GM19193 (cell line): Measurements from ENCODE around the gene ADAMTSL2.

Source experiments
- POLR2A ChIP-seq: IDR thresholded peaks from 4 replicates; pipeline ENCODE4 v1.6.1; 2011; ENCODE audit not compliant: insufficient read depth, insufficient read length; ENCODE audit errors: extremely low read depth

Gene ADAMTSL2

GRCh38 chr9:133495327-133496293 lies 38.9 kb upstream of the ADAMTSL2 start:
- no peak for TF ChIP-seq POLR2A

DNA sequence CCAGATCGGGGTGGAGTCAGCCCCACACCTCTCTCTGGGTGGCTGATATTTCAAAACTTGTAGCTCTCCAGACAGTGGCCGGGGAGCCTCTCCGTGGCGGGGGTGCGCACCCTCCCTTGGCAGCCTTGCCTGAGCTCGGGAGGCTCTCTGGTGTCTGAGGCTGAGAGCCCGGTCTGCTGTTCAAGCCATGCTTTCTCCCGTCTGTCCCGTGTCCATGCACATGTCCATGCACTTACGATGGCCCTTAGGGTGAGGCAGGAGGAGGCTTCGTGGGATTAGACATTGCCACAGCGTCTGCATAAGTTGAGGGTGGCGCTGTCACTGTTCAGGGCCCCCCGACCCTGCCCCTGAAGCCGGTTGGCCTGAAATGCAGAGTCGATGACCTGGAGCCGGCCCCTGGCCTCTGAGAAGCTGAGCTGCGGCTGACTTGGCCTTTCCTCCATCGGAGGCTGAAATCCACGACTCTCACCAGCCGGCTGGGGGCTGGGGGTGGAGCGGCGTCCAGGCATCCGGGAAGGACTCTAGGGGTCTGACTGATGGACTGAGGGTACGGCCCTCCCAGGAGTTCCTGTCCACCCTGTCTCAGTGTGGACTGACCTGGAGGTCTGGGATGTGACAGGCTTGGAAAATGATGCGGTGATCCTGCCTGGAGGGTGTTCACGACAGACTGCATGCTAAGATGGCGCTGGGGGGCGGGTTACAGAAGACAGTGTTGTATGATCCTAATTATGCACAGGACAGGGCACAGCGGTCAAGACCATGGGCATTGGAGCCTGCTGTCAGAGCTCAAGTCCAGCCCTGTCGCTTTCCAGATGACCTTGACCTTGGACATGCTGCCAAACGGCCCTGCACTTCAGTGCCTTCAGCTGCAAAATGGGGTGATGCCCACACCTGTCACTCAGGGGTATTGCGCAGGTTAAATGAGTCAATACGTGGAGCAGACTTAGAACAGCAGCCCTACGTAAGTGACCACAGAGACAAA lies 37.4 kb upstream of the ADAMTSL2 start:
- TF ChIP-seq POLR2A: no peak

- no peak for TF ChIP-seq POLR2A
Measured at GRCh38 chr9:133499132-133499891, 35.2 kb upstream of the ADAMTSL2 start.

GRCh38 chr9:133499892-133500270 lies 34.6 kb upstream of the ADAMTSL2 start:
- no peak for TF ChIP-seq POLR2A

GRCh38 chr9:133502112-133502511 lies 32.4 kb upstream of the ADAMTSL2 start:
- TF ChIP-seq POLR2A: no peak

DNA sequence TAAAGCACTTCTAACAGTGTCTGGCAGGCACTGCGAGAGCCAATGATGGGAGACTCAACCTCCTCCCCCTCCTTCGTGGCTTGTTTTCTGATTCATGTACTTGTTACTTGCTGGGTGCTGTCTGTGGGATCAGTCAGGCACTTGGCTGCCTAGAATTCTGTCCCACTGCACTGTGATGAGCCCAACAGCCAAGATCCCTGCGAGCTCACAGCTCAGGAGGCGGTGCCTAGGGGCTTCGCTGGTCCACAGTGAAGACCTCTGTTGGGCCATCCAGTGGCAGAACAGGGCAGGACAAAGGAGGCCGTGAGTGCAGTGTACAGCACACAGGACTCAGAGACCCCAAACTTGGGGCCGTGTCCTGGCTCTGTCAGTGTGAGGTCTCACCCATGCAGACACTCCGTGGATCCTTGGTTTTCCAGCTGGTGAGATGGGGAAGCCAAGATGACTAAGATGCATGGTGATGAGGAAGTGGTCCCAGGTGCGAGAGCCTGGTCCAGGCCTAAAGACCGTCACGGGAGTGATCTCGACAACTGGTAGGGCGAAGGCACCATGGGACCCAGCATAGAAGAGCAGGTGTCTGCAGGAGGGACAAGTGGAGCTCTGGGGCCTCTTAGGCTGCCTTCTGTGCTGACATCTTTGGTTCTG lies 29.2 kb upstream of the ADAMTSL2 start:
- no peak for TF ChIP-seq POLR2A

DNA sequence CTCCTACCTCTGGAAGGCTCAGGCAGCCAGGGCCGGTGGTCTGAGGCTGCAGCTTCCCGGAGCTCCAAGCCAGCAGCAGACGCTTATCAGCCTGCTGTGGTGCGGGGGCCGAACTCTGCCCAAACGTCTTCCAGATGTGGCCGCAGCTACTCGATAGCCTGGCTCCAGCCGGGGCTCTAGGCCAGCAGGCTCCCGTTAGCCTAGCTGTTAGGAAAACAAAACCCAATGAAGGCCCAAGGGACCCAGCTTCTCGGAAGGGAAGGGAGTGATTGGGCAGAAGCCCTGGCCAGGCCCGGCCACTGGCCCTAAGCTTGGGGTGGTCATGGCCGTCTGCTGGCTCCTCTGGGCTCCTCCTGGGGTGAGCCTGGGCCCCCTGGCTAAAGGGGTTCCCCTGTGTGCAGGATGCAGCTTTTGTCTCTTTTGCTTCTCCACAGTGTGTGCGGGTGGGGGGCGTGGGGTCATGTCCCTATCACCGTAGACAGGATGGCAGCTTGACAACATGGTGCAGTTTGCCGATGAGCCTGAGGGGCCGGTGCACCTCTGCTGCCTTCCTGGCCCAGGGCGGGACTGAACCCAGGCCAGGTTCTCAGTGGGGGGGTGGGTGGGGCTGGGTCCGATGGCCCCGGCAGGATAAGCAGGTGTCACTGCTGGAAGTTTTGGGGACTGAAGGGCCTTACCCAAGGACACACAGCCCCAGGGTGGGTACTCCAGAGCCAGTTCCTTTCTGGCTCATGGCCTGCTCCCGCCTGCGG lies 28.4 kb upstream of the ADAMTSL2 start:
- TF ChIP-seq POLR2A: no peak

DNA sequence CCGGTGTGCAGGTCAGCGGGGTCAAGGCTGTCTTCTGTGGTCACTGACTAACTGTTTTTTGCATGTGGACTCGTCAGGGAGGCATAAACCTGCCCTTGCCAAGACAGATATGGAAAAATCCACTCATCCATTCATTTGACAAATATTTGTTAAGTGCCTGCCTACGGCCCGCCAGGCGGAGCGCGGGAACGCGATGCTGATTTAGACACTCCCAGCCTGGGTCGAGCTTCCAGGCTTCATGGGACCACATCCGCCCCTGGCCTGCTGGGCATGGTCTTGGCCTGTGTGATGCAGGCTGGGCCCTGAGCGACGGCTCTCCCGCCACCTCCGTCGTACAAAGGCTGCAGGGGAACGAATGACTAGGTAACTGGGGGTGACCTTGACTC lies 27.9 kb upstream of the ADAMTSL2 start:
- TF ChIP-seq POLR2A: no peak

DNA sequence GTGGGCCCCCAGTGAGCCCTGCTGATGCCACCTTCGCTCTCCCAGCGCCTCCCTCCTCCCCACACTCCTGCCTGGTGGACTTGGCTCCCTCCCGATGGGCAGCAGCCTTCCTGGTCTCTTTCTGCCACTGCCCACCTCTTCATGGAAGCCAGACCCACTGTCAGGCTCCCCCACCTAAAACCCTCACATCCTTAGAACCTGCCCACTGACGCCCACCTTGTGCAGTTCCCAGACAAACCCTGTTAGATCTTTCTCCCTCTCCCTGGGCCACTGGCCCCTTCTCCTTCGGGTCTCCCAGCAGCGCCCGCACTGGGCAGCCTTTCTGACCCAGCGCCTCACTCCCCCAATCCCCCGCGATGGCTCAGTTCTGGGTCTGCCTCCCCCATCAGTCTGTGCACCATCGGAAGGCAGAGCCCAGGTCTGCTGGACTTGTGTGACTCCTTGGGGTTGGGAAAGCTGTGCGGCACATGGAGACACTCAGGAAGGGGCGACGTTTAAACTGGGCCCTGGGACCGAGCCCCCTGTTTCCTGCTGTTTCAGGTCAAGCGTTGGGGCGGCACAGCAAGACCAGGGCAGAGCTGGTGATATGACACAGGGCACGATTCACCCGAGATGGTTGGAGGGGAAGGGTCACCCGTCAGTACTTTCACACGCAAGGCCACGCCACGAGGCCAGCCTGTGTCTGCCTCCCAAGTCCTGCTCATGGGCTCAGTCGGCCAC lies 27.1 kb upstream of the ADAMTSL2 start:
- TF ChIP-seq POLR2A: no peak

DNA sequence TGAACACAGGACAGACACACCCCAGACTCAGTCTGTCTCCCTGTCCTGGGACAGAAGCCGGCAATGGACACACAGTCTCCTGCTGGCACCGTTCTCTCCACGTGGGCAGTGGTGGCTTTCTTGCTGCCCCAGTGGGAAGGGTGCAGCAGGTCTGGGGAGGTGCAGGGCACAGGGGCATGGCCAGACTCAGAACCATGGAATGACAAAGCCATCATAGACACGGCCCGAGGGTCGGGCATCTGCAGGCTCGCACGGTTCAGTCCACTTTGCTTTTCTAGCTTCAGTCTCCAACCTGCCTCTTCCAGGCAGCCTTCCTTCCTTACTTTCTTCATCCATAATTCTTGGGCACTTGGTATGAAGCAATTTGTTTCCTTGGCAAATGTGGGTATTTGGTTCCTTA lies 26.5 kb upstream of the ADAMTSL2 start:
- TF ChIP-seq POLR2A: no peak

- no peak for TF ChIP-seq POLR2A
Measured at GRCh38 chr9:133509179-133510083, 25.1 kb upstream of the ADAMTSL2 start.

DNA sequence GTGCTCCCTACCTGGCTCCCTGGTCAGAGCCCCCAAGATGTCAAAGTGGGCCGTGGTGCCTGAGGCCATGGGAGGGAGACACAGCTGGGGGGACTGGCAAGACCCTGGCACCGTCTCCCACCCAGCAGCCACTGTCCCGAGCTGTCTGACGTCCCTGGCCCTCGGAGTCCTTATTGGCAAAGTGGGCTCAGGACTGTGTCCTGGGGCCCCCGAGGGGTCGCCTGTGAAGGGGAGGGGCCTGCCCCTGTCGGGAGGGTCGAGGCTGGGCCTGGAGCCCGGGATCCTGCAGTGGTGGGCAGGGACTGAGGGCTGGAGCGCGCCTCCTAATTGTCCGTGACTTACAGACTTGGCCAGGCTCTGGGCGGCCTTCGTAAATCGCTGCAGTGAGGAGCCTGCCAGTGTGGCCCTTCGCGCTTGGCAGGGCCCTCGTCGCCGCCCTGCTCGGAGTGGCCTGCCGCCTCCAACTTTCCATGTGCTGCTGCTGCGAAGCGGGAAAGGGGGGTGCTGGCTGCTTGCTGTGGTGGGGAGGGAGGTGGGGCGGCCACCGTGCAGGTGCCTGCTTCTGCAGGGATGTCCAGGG lies 23.5 kb upstream of the ADAMTSL2 start:
- TF ChIP-seq POLR2A: no peak
